OCI-LY7 (cell line): ENCODE data around the gene HINFP. TPM values are rescaled to one million over a fixed set of nuclear protein-coding genes. Genes with fewer than 3 reads are reported as not detected.
"Not testable (repeated sequence)": the region's sequence is repeated elsewhere in the genome, so short reads cannot be mapped to it uniquely, and the experiment has no call there.

ENCODE experiments used
- BruUV-seq: library from RNA; stranded (reverse); fragments of 400-500 nt; replicated peaks from 2 replicates; lab custom pipeline; 2021; lab: Mats Ljungman, UMichigan
- CTCF ChIA-PET: fragments of 300-600 bp; sonication (Branson Sonifier 250); formaldehyde crosslinking; loops from one replicate; lab custom pipeline; 2022; ENCODE audit warnings: antibody characterized with exemption; ENCODE audit not compliant: unreplicated experiment; lab: Charles Lee
- POLR2A ChIA-PET: fragments of 300-600 bp; sonication (Branson Sonifier 250); formaldehyde crosslinking; loops from one replicate; lab custom pipeline; 2022; ENCODE audit warnings: antibody characterized with exemption; lab: Charles Lee
- DNase-seq: peaks from one replicate; pipeline ENCODE4 v3.0.0-alpha.2; 2015; ENCODE audit warnings: low spot score
- H2AFZ ChIP-seq: fragments of 200-600 bp; sonication (generic), shearing (Covaris generic); 2 replicates; pipeline ENCODE4 v1.6.1; 2014; ENCODE audit warnings: mild to moderate bottlenecking, antibody characterized with exemption, low read length, moderate library complexity
- H3K27ac ChIP-seq: fragments of 200-600 bp; sonication (generic); 2 replicates; pipeline ENCODE4 v1.5.1; 2014; ENCODE audit warnings: mixed run types, low read depth, mild to moderate bottlenecking, moderate library complexity, low read length, inconsistent platforms; ENCODE audit not compliant: poor library complexity, severe bottlenecking
- H3K36me3 ChIP-seq: fragments of 200-600 bp; sonication (generic); 2 replicates; pipeline ENCODE4 v1.6.1; 2014; ENCODE audit warnings: mild to moderate bottlenecking, antibody characterized with exemption, low read length, moderate library complexity, mixed read lengths; ENCODE audit not compliant: insufficient read depth
- H3K4me1 ChIP-seq: fragments of 200-600 bp; sonication (generic); 2 replicates; pipeline ENCODE4 v1.5.1; 2014; ENCODE audit warnings: mild to moderate bottlenecking, low read length; ENCODE audit not compliant: insufficient read depth, poor library complexity, severe bottlenecking
- H3K4me2 ChIP-seq: fragments of 200-600 bp; sonication (generic); 2 replicates; pipeline ENCODE4 v1.6.1; 2014; ENCODE audit warnings: mild to moderate bottlenecking, low read length
- H3K4me3 ChIP-seq: fragments of 200-600 bp; sonication (generic); 2 replicates; pipeline ENCODE4 v1.5.1; 2014; ENCODE audit warnings: mild to moderate bottlenecking, low read depth, low read length; ENCODE audit not compliant: poor library complexity, severe bottlenecking
- H3K79me2 ChIP-seq: fragments of 200-600 bp; sonication (generic); 2 replicates; pipeline ENCODE4 v1.6.1; 2016; ENCODE audit warnings: low read depth, mild to moderate bottlenecking, low read length, moderate library complexity, mixed read lengths; ENCODE audit not compliant: insufficient read depth
- H3K9me2 ChIP-seq: fragments of 200-600 bp; sonication (generic); 2 replicates; pipeline ENCODE4 v1.6.1; 2016; ENCODE audit warnings: mild to moderate bottlenecking, low read length, mixed read lengths; ENCODE audit not compliant: insufficient read depth
- H3K9me3 ChIP-seq: fragments of 200-600 bp; sonication (generic); 2 replicates; pipeline ENCODE4 v1.6.1; 2014; ENCODE audit warnings: mild to moderate bottlenecking, mixed run types, low read length, mixed read lengths
- H4K20me1 ChIP-seq: fragments of 200-600 bp; sonication (generic); 2 replicates; pipeline ENCODE4 v1.6.1; 2014; ENCODE audit warnings: mild to moderate bottlenecking, antibody characterized with exemption, low read length, moderate library complexity, mixed read lengths; ENCODE audit not compliant: insufficient read depth
- EZH2phosphoT487 ChIP-seq: fragments of 200-600 bp; sonication (generic); IDR thresholded peaks from 2 replicates; pipeline ENCODE4 v1.6.1; 2018; ENCODE audit warnings: low read depth, borderline replicate concordance, mild to moderate bottlenecking, mixed run types, antibody characterized with exemption, low read length, moderate library complexity, mixed read lengths
- intact Hi-C: fragments of 100-400 bp; cut with micrococcal nuclease; formaldehyde crosslinking; loops from one replicate; pipeline ENCODE4 v1.10.0; 2022; ENCODE audit not compliant: unreplicated experiment
- total RNA-seq, 2 experiments: library from RNA; depleted of rRNA in 1 of 2; stranded (reverse); fragments of >200 nt in 1 of 2; shearing (Covaris generic) in 1 of 2; gene quantifications; 2 replicates each; pipeline ENCODE4 v1.2.3, GENCODE V29; 2014 to 2022
- TF ChIP-seq, protein P1 (sequence below): fragments of 200-600 bp; sonication (generic); conservative IDR thresholded peaks from 2 replicates; pipeline ENCODE4 v1.5.1; 2014; ENCODE audit warnings: mild to moderate bottlenecking, antibody characterized with exemption, low read length, moderate library complexity, mixed read lengths

HINFP gene
- total RNA-seq, 2 experiments from 2014 or later = 27.7 to 29.6 TPM

DNA sequence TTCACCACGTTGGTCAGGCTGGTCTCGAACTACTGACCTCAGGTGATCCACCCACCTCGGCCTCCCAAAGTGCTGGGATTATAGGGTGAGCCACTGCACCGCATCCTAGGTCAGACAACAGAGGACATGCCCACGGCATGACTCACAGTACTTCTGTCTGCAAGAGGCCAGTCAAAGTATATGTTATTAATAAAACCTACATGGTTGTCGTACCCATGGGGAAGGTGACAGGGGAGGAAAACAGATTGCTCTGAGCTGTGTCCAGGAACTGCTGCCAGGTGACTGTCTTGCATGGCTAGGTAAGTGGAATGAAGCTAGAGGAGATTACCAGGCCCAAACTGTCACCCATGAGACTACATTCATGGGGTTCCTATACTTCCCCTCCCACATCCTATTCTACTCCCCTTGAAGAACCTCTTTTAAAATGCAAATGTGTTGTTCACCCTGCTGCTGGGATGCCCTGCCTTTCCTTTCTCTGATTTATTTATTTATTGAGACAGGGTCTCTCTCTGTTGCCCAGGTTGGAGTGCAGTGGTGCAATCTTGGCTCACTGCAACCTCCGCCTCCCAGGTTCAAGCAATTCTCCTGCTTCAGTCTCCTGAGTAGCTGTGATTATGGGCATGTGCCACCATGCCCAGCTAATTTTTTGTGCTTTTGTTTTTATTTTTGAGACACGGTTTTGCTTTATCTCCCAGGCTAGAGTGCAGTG lies 45.1 kb downstream of the HINFP start:
- TF ChIP-seq, protein P1, sequence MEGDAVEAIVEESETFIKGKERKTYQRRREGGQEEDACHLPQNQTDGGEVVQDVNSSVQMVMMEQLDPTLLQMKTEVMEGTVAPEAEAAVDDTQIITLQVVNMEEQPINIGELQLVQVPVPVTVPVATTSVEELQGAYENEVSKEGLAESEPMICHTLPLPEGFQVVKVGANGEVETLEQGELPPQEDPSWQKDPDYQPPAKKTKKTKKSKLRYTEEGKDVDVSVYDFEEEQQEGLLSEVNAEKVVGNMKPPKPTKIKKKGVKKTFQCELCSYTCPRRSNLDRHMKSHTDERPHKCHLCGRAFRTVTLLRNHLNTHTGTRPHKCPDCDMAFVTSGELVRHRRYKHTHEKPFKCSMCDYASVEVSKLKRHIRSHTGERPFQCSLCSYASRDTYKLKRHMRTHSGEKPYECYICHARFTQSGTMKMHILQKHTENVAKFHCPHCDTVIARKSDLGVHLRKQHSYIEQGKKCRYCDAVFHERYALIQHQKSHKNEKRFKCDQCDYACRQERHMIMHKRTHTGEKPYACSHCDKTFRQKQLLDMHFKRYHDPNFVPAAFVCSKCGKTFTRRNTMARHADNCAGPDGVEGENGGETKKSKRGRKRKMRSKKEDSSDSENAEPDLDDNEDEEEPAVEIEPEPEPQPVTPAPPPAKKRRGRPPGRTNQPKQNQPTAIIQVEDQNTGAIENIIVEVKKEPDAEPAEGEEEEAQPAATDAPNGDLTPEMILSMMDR = no peak
- no peak for TF ChIP-seq EZH2phosphoT487
- H2AFZ ChIP-seq = no peak overlapping the region
- H3K4me1 ChIP-seq = peaks cover 11% of the 10 kb centered on the region
- no peaks in the 10 kb centered on the region for H4K20me1 ChIP-seq
- H3K4me2 ChIP-seq = no peak overlapping the region
- H3K79me2 ChIP-seq = no peaks in the 10 kb centered on the region
- no peak overlapping the region for H3K4me3 ChIP-seq
- no TSS peak for BruUV-seq
- no peaks in the 10 kb centered on the region for H3K36me3 ChIP-seq
- intact Hi-C loops = no loop called here
- no peaks in the 10 kb centered on the region for H3K9me3 ChIP-seq
- ChIA-PET CTCF (interaction anchor here (0.8 kb wide), 1 partner anchor 55 kb away, joined by 3 read pairs; no protein-coding TSS in a partner anchor), POLR2A (interaction anchor here (0.6 to 1.8 kb wide), 3 partner anchors 13 to 19 kb away, joined by 3 to 7 read pairs (median 3); no protein-coding TSS in a partner anchor)
- H3K9me2 ChIP-seq = no peaks in the 10 kb centered on the region
- no peak for DNase-seq
- no peak overlapping the region for H3K27ac ChIP-seq

DNA sequence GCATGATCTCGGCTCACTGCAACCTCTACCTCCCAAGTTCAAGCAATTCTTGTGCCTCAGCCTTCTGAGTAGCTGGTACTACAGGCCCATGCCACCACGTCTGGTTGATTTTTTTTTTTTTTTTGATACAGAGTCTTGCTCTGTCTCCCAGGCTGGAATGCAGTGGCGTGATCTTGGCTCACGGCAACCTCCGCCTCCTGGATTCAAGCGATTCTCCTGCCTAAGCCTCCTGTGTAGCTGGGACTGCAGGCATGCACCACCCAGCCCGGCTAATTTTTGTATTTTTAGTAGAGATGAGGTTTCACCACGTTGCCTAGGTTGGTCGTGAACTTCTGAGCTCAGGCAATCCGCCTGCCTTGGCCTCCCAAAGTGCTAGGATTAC lies 45.7 kb downstream of the HINFP start:
- H3K9me2 ChIP-seq, DNase-seq, H3K4me2 ChIP-seq, H3K27ac ChIP-seq, H3K9me3 ChIP-seq, H4K20me1 ChIP-seq, H3K79me2 ChIP-seq, H3K36me3 ChIP-seq, intact Hi-C loops, H3K4me3 ChIP-seq, CTCF ChIA-PET, H2AFZ ChIP-seq, BruUV-seq: not testable (repeated sequence)
- POLR2A ChIA-PET = interaction anchor here (0.7 to 1.8 kb wide), 3 partner anchors 16 to 26 kb away, joined by 3 to 7 read pairs (median 5); no protein-coding TSS in a partner anchor
- peaks cover 11% of the 10 kb centered on the region for H3K4me1 ChIP-seq

DNA sequence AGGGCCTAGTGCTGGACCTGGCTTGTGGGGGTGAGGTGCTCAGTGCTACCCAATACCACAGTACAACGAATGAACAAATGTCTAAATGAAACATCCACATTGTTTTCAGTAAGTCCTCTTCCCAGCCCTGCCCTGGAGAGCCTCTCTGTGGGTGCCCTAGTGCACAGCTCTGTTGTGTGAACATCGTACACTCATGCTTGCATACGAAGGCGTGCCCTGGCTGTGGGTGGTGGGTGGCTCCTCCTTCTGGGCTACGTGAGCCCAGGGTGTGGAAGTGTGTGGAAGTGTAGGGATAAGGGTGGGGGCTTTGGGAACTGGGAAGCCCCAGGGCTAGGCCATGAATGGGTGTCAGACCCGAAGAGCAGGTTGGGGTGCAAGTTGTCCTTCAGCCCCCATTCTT lies 46.6 kb downstream of the HINFP start:
- H3K9me3 ChIP-seq = no peaks in the 10 kb centered on the region
- TF ChIP-seq EZH2phosphoT487 = no peak
- TF ChIP-seq, protein P1 = no peak
- H3K36me3 ChIP-seq = no peaks in the 10 kb centered on the region
- intact Hi-C loops = no loop called here
- no peaks in the 10 kb centered on the region for H3K79me2 ChIP-seq
- BruUV-seq = no TSS peak
- no peak overlapping the region for H3K27ac ChIP-seq
- no peak overlapping the region for H3K4me2 ChIP-seq
- CTCF ChIA-PET = no interaction called here
- H4K20me1 ChIP-seq = no peaks in the 10 kb centered on the region
- peaks cover 11% of the 10 kb centered on the region for H3K4me1 ChIP-seq
- POLR2A ChIA-PET = no interaction called here
- DNase-seq = no peak
- no peaks in the 10 kb centered on the region for H3K9me2 ChIP-seq
- H3K4me3 ChIP-seq = no peak overlapping the region
- no peak overlapping the region for H2AFZ ChIP-seq
